ENCODE data around the gene RPS6KA2.

The RPS6KA2 gene

GRCh38 chr6:166490671-166491500 lies 136.2 kb downstream of the RPS6KA2 start:
- CTCF ChIA-PET, result interaction anchor here (0.6 kb wide), 1 partner anchor 267 kb away, joined by 3 read pairs; no protein-coding TSS in a partner anchor
- DNase-seq (ENCODE audit: low spot score), result no peak
- POLR2A ChIA-PET (ENCODE audit: low non-redundant PET), result no interaction called here
- peak overlapping the region; percentile 16; the same call in 1 of the 2 replicates for H3K27ac ChIP-seq
- TF ChIP-seq CTCF (conservative IDR thresholded peaks at IDR 0.05; ENCODE audit: low read depth), result no peak

GRCh38 chr6:166489301-166490155 lies 137.5 kb downstream of the RPS6KA2 start:
- POLR2A ChIA-PET (ENCODE audit: low non-redundant PET), result no interaction called here
- no peak for DNase-seq (ENCODE audit: low spot score)
- no peak overlapping the region for H3K27ac ChIP-seq
- TF ChIP-seq CTCF (conservative IDR thresholded peaks at IDR 0.05; ENCODE audit: low read depth), result no peak
- CTCF ChIA-PET, result no interaction called here

DNA sequence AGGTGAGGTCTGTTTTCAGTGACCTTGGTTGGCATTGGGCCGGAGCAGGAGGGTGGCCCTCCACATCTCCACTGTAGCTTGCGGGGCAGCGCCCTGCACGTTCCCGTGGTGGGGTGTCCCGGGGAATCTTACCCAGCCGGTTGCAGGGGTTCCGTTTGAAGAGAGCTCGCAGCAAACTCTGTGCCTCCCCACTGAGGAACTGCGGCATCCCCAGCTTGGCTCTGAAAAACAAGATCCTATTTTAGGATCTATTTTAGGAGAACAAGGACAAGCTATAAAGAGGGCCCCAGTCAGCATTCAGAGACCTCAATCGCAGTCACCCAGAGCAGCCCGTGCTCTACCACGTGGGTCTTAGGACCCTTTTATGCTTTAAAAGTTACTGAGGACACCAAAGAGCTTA lies 138.3 kb downstream of the RPS6KA2 start:
- no peak for TF ChIP-seq CTCF (conservative IDR thresholded peaks at IDR 0.05; ENCODE audit: low read depth)
- POLR2A ChIA-PET (ENCODE audit: low non-redundant PET), result no interaction called here
- H3K27ac ChIP-seq, result peak overlapping the region; percentile 19; the same call in 1 of the 2 replicates
- CTCF ChIA-PET, result interaction anchor here (0.6 kb wide), 2 partner anchors 176 to 975 kb away, joined by 3 read pairs; no protein-coding TSS in a partner anchor
- DNase-seq (ENCODE audit: low spot score), result no peak

GRCh38 chr6:166488076-166488685 lies 138.9 kb downstream of the RPS6KA2 start:
- DNase-seq (ENCODE audit: low spot score), result no peak
- POLR2A ChIA-PET (ENCODE audit: low non-redundant PET), result no interaction called here
- H3K27ac ChIP-seq, result peak overlapping the region; percentile 19; the same call in 1 of the 2 replicates
- no peak for TF ChIP-seq CTCF (conservative IDR thresholded peaks at IDR 0.05; ENCODE audit: low read depth)
- CTCF ChIA-PET, result interaction anchor here (0.6 kb wide), 2 partner anchors 175 to 976 kb away, joined by 3 read pairs; no protein-coding TSS in a partner anchor

- TF ChIP-seq CTCF (conservative IDR thresholded peaks at IDR 0.05; ENCODE audit: low read depth), result no peak
- H3K27ac ChIP-seq, result no peak overlapping the region
- ChIA-PET CTCF (no interaction called here), POLR2A (ENCODE audit: low non-redundant PET) (no interaction called here)
- no peak for DNase-seq (ENCODE audit: low spot score)
Measured at GRCh38 chr6:166487148-166487547, 139.9 kb downstream of the RPS6KA2 start.

GRCh38 chr6:166486536-166486880 lies 140.5 kb downstream of the RPS6KA2 start:
- TF ChIP-seq CTCF (conservative IDR thresholded peaks at IDR 0.05; ENCODE audit: low read depth), result no peak
- no peak for DNase-seq (ENCODE audit: low spot score)
- no peak overlapping the region for H3K27ac ChIP-seq
- ChIA-PET POLR2A (ENCODE audit: low non-redundant PET) (no interaction called here), CTCF (no interaction called here)

All from RWPE1 (cell line).